GM10266 (cell line): ENCODE data around the gene BAIAP2.

Experiments
- DNase-seq: peaks from one replicate; pipeline ENCODE4 v3.0.0; 2012; ENCODE audit errors: extremely low spot score
- CTCF ChIP-seq: IDR thresholded peaks from 2 replicates; pipeline ENCODE4 v1.5.1; 2012; ENCODE audit warnings: mild to moderate bottlenecking, low read depth; ENCODE audit not compliant: control insufficient read depth, insufficient read depth; ENCODE audit errors: missing control alignments

Gene BAIAP2

GRCh38 chr17:80998118-80998747 lies 36.7 kb upstream of the BAIAP2 start:
- DNase-seq: peak; percentile 31
- no peak for TF ChIP-seq CTCF

GRCh38 chr17:80998748-80999535 lies 36.0 kb upstream of the BAIAP2 start:
- TF ChIP-seq CTCF: no peak
- peak; percentile 18 for DNase-seq

- peak; percentile 17 for DNase-seq
- TF ChIP-seq CTCF: no peak
These were observed 35.2 kb upstream of the BAIAP2 start for GRCh38 chr17:80999536-81000333.

GRCh38 chr17:81000334-81000630 lies 34.7 kb upstream of the BAIAP2 start:
- peak; percentile 30 for DNase-seq
- no peak for TF ChIP-seq CTCF

- no peak for TF ChIP-seq CTCF
- peak; percentile 27 for DNase-seq
These were observed 34.2 kb upstream of the BAIAP2 start for GRCh38 chr17:81000631-81001357.

- DNase-seq: peak; percentile 33
- no peak for TF ChIP-seq CTCF
These were observed 33.0 kb upstream of the BAIAP2 start for GRCh38 chr17:81002013-81002384.
